ENCODE measurements around the gene SLC34A3.
A peak's percentile ranks its signal among the peaks of the same experiment; 100 is the strongest.

The SLC34A3 gene

GRCh38 chr9:137195525-137196220, 35.0 kb upstream of the SLC34A3 start:
- DNase-seq (ENCODE audit: low spot score), result no peak

GRCh38 chr9:137198051-137198901, 32.4 kb upstream of the SLC34A3 start:
- DNase-seq (ENCODE audit: low spot score), result no peak

DNA sequence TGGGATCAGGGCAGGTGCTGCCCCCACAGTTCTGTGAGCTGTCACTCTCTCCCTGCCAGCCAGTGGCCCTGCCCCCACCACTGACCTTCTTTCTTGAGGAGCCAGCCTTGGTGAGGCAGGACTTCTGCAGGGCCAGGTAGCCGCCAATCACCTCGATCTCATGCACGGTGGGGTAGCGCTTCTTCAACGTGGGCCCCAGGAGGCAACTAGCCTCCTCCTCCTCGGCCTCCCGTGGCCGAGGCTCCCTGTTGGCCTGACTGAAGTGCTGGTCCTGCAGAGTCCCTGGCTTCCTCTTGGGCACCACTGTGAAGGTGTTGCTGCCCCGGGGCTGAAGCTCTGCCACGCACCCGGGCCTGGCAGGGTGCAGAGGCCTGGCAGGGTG, 31.8 kb upstream of the SLC34A3 start:
- no peak for DNase-seq (ENCODE audit: low spot score)

DNA sequence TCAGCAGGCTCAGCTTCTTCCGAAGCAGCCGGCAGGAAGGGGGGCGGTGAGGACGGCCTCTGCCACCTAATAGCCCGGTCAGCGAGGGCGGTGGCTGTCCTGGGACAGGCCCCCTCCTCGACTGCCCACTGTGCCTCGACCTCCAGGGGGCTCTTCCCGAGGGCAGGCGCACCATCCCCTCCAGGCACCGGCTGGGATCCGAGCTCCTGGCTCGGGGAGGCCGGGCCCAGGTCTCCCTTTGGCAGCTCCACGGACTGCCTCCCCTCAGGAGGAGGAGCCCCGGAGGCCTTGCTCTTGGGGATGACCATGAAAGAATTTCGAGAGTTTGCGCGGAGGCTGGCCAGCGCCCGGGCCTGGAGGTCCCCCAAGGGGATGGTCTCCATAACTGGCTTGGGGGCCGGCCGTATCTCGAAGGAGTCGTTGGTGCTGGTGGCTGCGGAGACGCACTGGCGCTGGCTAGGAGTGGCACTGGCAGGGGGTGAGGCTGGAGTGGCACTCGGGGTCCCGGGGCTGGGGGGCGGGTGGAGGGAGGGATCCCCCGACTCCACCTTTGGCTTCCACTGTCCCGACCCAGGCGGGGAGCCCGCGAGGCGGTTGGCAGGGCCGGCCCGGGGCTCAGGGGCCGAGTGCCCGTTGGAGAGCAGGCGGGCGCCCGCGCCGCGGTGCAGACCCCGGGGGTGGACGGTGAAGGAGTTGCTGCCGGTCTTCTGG, 31.1 kb upstream of the SLC34A3 start:
- no peak for DNase-seq (ENCODE audit: low spot score)

- peak; percentile 98 for DNase-seq (ENCODE audit: low spot score)
These were observed 30.1 kb upstream of the SLC34A3 start, which contains the start of gene TPRN for GRCh38 chr9:137200311-137201204. Gene TPRN (minus strand): TSS chr9:137200741. CDS start chr9:137200711, 30 bp downstream.

DNA sequence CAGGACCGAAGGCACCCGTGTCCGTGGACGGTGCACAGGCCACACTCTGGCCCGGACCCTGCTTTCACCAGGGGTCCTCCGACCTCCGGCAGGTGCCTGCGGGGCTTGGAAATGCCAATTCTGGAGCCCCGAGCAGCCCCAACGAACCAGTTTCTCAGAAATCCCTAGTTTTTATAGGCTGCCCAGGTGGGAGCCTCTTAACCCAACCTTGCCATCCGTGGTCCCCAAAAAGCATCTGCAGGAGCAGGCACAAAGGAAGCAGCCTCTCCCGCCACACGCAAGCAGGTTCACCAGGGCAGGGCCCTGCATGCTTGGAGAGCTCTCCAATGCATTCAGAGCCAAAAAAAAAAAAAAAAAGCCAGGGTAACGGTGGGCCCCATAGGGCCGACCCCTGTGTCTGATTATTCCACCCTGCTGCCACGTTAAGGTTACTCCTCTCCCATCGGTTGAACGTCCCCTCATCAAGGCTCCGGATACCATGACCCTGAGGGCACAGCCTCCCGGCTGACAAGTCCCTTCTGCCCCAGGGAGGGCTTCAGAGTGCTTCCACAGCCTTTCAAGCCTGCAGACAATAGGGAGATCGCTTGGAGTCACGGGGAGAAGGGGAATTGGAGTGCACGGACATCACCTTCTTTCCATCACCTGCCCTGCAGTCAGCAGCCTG, 29.4 kb upstream of the SLC34A3 start:
- DNase-seq (ENCODE audit: low spot score), result no peak

DNA sequence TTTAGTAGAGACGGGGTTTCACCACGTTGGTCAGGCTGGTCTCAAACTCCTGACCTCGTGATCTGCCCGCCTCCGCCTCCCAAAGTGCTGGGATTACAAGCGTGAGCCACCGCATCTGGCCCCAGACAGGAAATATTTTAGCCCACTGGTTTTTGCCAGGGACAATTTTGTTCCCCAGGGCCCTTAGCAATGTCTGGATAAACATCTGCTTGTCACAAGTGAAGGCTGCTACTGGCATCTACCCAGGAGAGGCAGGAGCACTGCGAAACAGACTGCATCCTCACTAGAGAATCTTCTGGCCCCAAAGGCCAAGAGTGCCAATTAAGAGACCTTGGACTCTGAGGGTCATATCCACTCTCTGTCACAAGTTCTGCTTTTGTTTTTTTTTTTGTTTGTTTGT, 27.7 kb upstream of the SLC34A3 start:
- no peak for DNase-seq (ENCODE audit: low spot score)

GRCh38 chr9:137204731-137205125, 26.0 kb upstream of the SLC34A3 start:
- DNase-seq (ENCODE audit: low spot score), result no peak

DNA sequence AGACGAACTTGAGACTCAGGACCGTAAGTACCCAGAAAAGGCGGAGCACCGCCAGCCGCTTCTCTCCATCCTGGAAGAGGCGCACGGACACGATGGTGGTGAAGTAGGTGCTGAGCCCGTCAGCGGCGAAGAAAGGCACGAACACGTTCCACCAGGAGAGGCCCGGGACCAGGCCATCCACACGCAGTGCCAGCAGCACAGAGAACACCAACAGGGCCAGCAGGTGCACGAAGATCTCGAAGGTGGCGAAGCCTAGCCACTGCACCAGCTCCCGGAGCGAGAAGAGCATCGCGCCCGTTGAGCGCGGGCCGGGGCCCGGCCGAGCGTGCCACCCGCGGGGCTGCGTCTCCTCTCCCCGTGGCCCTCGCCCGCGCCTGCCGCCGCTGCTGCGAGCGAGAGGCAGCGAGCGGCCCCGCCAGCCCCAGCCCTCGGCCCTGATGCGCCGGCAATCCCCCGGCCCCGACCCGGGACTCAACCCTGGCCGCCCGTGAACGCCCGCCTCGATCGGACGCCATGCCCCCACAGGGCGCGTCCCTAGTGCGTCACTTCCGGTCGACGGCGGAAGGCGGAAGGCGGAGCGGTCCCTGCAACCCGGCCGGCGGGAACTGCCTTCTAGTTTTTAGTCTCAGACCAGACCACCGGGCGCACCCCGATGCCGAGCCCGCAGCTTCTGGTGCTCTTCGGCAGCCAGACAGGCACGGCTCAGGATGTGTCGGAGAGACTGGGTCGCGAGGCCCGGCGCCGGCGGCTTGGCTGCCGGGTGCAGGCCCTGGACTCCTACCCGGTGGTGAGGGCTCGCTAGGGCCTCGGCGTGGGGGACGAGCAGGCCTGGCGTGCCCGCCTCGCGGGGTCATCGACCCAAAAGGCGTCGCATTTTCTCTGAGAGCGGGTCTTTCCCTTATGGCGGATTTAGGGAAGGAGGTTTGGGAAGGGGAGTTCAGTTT, 25.3 kb upstream of the SLC34A3 start, which contains the start of the genes NDOR1 and TMEM203:
NDOR1 (plus strand) TSS at position 575 of the 944 bp plus-strand sequence; CDS start at position 653, 78 bp downstream.
TMEM203 (minus strand) TSS at position 523 of the 944 bp plus-strand sequence; CDS start at position 289, 234 bp downstream.
- peak; percentile 90 for DNase-seq (ENCODE audit: low spot score)

GRCh38 chr9:137206602-137207001, 24.1 kb upstream of the SLC34A3 start:
- DNase-seq (ENCODE audit: low spot score), result no peak

- DNase-seq (ENCODE audit: low spot score), result no peak
These were observed 19.2 kb upstream of the SLC34A3 start for GRCh38 chr9:137211532-137211931.

- no peak for DNase-seq (ENCODE audit: low spot score)
These were observed 18.2 kb upstream of the SLC34A3 start for GRCh38 chr9:137212520-137212919.

DNA sequence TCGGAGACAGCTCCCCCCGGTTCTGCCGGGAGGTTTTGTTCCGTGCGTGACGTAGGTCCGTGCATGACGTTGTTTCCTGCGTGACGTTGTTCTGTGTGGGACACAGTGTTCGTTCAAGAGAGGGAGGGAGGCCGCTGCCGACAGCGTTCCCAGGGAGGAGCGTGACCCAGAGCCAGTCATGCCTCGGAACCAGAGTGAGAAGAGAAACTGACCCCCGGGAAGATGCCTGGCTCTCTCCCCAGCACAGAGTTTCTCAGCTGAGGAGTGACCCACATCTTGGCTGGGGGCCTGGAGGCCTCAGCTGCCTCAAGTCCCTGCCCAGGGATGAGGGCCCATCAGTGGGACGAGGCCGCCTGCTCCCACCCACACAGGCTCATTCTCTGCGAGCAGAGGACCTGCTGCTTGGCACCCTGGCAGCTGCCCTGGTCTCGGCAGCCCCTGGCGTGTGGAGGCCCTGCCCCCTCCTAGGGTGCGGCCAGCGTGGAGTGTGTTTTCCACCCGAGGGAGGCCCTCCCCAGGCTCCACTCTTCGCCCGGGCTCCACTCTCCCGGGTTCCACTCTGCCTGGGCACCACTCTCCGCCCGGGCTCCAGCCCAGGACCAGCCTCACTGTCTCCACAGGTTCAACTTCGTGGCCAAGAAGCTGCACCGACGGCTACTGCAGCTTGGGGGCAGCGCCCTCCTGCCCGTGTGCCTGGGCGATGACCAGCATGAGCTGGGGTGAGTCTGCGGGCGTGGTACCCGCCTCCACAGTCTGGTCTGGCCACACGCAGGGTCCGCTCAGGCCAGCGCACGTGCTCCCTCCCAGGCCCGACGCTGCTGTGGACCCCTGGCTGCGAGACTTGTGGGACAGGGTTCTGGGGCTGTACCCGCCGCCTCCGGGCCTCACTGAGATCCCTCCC, 17.3 kb upstream of the SLC34A3 start:
- no peak for DNase-seq (ENCODE audit: low spot score)

GRCh38 chr9:137214620-137215019, 16.1 kb upstream of the SLC34A3 start:
- no peak for DNase-seq (ENCODE audit: low spot score)

GRCh38 chr9:137215196-137215986, 15.3 kb upstream of the SLC34A3 start:
- no peak for DNase-seq (ENCODE audit: low spot score)

- no peak for DNase-seq (ENCODE audit: low spot score)
These were observed 14.3 kb upstream of the SLC34A3 start for GRCh38 chr9:137216188-137216965.

Data from CD4-positive, alpha-beta T cell treated with Interleukin-15 for 4 hours (primary cell).